B cell (primary cell): ENCODE results near the gene TSSK6. TPM values are rescaled to one million over a fixed set of nuclear protein-coding genes. Genes with fewer than 3 reads are reported as not detected.

Source experiments
- ATAC-seq: fragments of 200-7000 bp; cut with Tn5 transposase; one replicate; pipeline ENCODE4 v1.10.0; 2021; ENCODE audit warnings: low read depth, mild to moderate bottlenecking, moderate number of reproducible peaks, moderate library complexity
- CTCF ChIA-PET: fragments of 350-600 bp; sonication (Branson Sonifier 250); formaldehyde crosslinking; loops from one replicate; lab custom pipeline; 2021; ENCODE audit warnings: antibody characterized with exemption, inconsistent platforms; lab: Charles Lee
- POLR2A ChIA-PET: fragments of 350-600 bp; sonication (Branson Sonifier 250); formaldehyde crosslinking; loops from one replicate; lab custom pipeline; 2021; ENCODE audit warnings: antibody characterized with exemption; lab: Charles Lee
- DNase-seq: peaks from one replicate; pipeline ENCODE4 v3.0.0; 2013
- H2AFZ ChIP-seq: 2 replicates; pipeline ENCODE4 v1.6.1; 2012; ENCODE audit warnings: mild to moderate bottlenecking, low read depth, low read length; ENCODE audit not compliant: insufficient read depth, poor library complexity, severe bottlenecking
- H3K27ac ChIP-seq, 2 donors: 1 replicate in 1 of 2; 2 replicates in 1 of 2; pipeline ENCODE4 v1.5.1; 2012 to 2013; ENCODE audit warnings: low read length in 2 of 2, mild to moderate bottlenecking in 2 of 2, moderate library complexity in 1 of 2
- H3K27me3 ChIP-seq, 4 experiments: fragments of 200-600 bp in 1 of 4; sonication (generic) in 1 of 4; replicated peaks in 1 of 4; 1 replicate in 2 of 4; 2 replicates in 2 of 4; pipeline versions ENCODE4 v1.6.1 to v1.7.0; 2013 to 2016; ENCODE audit warnings: low read length in 3 of 4, mild to moderate bottlenecking in 2 of 4, mixed read lengths in 1 of 4, moderate library complexity in 1 of 4; ENCODE audit not compliant: insufficient read depth in 4 of 4, control insufficient read depth in 3 of 4; ENCODE audit errors: control extremely low read depth in 1 of 4
- H3K36me3 ChIP-seq, 2 experiments: replicated peaks in 1 of 2; 1 replicate in 1 of 2; 2 replicates in 1 of 2; pipeline versions ENCODE4 v1.6.1 to v1.7.1; 2013; ENCODE audit warnings: low read length in 1 of 2; ENCODE audit not compliant: insufficient read depth in 2 of 2, control insufficient read depth in 1 of 2; ENCODE audit errors: control extremely low read depth in 1 of 2, extremely low read depth in 1 of 2
- H3K4me1 ChIP-seq, 2 donors: fragments of 200-600 bp in 1 of 2; sonication (generic) in 1 of 2; 1 replicate in 1 of 2; 2 replicates in 1 of 2; pipeline versions ENCODE4 v1.5.1 to v1.6.1; 2013 to 2017; ENCODE audit warnings: low read length in 2 of 2; ENCODE audit not compliant: control insufficient read depth in 2 of 2, insufficient read depth in 2 of 2
- H3K4me2 ChIP-seq: replicated peaks from 2 replicates; pipeline ENCODE3; 2012; ENCODE audit warnings: mild to moderate bottlenecking, low read depth, low read length; ENCODE audit not compliant: poor library complexity, severe bottlenecking
- H3K4me3 ChIP-seq, 5 experiments: fragments of 200-600 bp in 1 of 5; sonication (generic) in 1 of 5; 1 replicate in 3 of 5; 2 replicates in 2 of 5; pipeline versions ENCODE4 v1.5.1 to v1.7.0; 2011 to 2016; ENCODE audit warnings: low read length in 4 of 5, mild to moderate bottlenecking in 4 of 5, low read depth in 2 of 5, control low read depth in 1 of 5, moderate library complexity in 1 of 5; ENCODE audit not compliant: insufficient read depth in 1 of 5; ENCODE audit errors: control extremely low read depth in 1 of 5, extremely low read depth in 1 of 5
- H3K79me2 ChIP-seq: fragments of 200-600 bp; sonication (generic); one replicate; pipeline ENCODE4 v1.6.0; 2016; ENCODE audit warnings: low read length; ENCODE audit not compliant: control insufficient read depth, insufficient read depth
- H3K9ac ChIP-seq: fragments of 200-600 bp; sonication (generic); 2 replicates; pipeline ENCODE4 v1.6.1; 2017; ENCODE audit warnings: mild to moderate bottlenecking, low read length, moderate library complexity
- H3K9me3 ChIP-seq, 3 donors: one replicate each; pipeline versions ENCODE4 v1.6.1 to v1.7.1; 2013; ENCODE audit warnings: low read length in 2 of 3; ENCODE audit not compliant: control insufficient read depth in 2 of 3, insufficient read depth in 1 of 3; ENCODE audit errors: control extremely low read depth in 1 of 3
- H4K20me1 ChIP-seq: 2 replicates; pipeline ENCODE4 v1.6.0; 2012; ENCODE audit warnings: mild to moderate bottlenecking, low read length; ENCODE audit not compliant: insufficient read depth, control insufficient read depth, poor library complexity, severe bottlenecking
- H3K27ac Mint-ChIP-seq: one replicate; pipeline ENCODE4 v1.8.0; 2021; ENCODE audit warnings: mixed read lengths
- H3K27me3 Mint-ChIP-seq: one replicate; pipeline ENCODE4 v1.8.0; 2021; ENCODE audit warnings: mixed read lengths
- H3K4me1 Mint-ChIP-seq: one replicate; pipeline ENCODE4 v1.8.0; 2021; ENCODE audit warnings: mixed read lengths
- H3K4me3 Mint-ChIP-seq: one replicate; pipeline ENCODE4 v1.8.0; 2021; ENCODE audit warnings: mixed read lengths
- H3K9me3 Mint-ChIP-seq: one replicate; pipeline ENCODE4 v1.8.0; 2022; ENCODE audit warnings: mixed read lengths; ENCODE audit not compliant: insufficient read depth
- CTCF ChIP-seq: fragments of 200-600 bp; IDR thresholded peaks from one replicate; pipeline ENCODE4 v1.8.0; 2022; ENCODE audit warnings: antibody characterized with exemption, mild to moderate bottlenecking
- EZH2 ChIP-seq: IDR thresholded peaks from 2 replicates; pipeline ENCODE4 v1.6.1; 2012; ENCODE audit warnings: borderline replicate concordance, low read depth, mild to moderate bottlenecking, moderate library complexity, low read length; ENCODE audit not compliant: insufficient read depth, poor library complexity, severe bottlenecking
- WGBS: methylation state at CpG from one replicate; pipeline ENCODE4 v1.1.5; 2013; ENCODE audit warnings: missing lambda C conversion rate; ENCODE audit not compliant: insufficient coverage; 5-methylcytosine and 5-hydroxymethylcytosine counted together
- intact Hi-C: fragments of 100-400 bp; cut with micrococcal nuclease; formaldehyde crosslinking; loops from one replicate; pipeline ENCODE4 v1.10.0; 2022
- polyA plus RNA-seq: library from polyadenylated mRNA; depleted of rRNA; stranded (reverse); fragments of >200 nt; gene quantifications from 2 replicates; pipeline ENCODE4 v1.2.3, GENCODE V29; 2012
- total RNA-seq, 2 donors: library from RNA; stranded (reverse); fragments of 120-200 nt in 1 of 2; gene quantifications; 1 replicate in 1 of 2; 2 replicates in 1 of 2; pipeline versions ENCODE4 v1.2.3 to v1.2.4, GENCODE V29; 2013 to 2022

TSSK6 gene
- total and polyA plus RNA-seq, 2 donors (not counting 1 experiment from before 2014, with no cell fraction given) = 8.9 to 9.6 TPM

GRCh38 chr19:19488875-19489690 lies 26.3 kb downstream of the TSSK6 start:
- Histone ChIP-seq H3K27ac (peak overlapping the region; percentile 79 to 81), H3K4me1 (peaks cover 37 to 53% of the 10 kb centered on the region in 2 donors), H3K36me3 (peaks cover 0 to 30% of the 10 kb centered on the region in 2 experiments), H3K79me2 (peaks cover 69% of the 10 kb centered on the region), H3K27me3 (no peaks in the 10 kb centered on the region), H3K4me2 (peak overlapping the region; percentile 64), H3K4me3 (peak overlapping the region in 1 of 5 experiments; percentile 32), H4K20me1 (peaks cover 7% of the 10 kb centered on the region), H2AFZ (peak overlapping the region; percentile 61), H3K9ac (peak overlapping the region; percentile 41), H3K9me3 (no peaks in the 10 kb centered on the region)
- TF ChIP-seq CTCF (no peak), EZH2 (no peak)
- H3K9me3 Mint-ChIP-seq = no peaks in the 10 kb centered on the region
- peaks cover 56% of the 10 kb centered on the region for H3K4me1 Mint-ChIP-seq
- 31% methylated on average over 6 of the region's 14 CpGs for WGBS
- intact Hi-C loops = loop anchor here (5.0 kb wide), 1 partner anchor 47 kb away; no protein-coding TSS in a partner anchor
- ATAC-seq (peak; percentile 63), DNase-seq (peak; percentile 90)
- no peaks in the 10 kb centered on the region for H3K27me3 Mint-ChIP-seq
- ChIA-PET POLR2A (interaction anchor here (0.6 to 3.0 kb wide), 8 partner anchors 29 to 193 kb away, joined by 3 to 13 read pairs (median 4); partner anchors contain the start of gene GATAD2A), CTCF (interaction anchor here (0.5 to 9.6 kb wide), 15 partner anchors 8 to 342 kb away, joined by 3 to 301 read pairs (median 12); partner anchors contain the start of genes GATAD2A and MEF2B)
- H3K27ac Mint-ChIP-seq = peak overlapping the region; percentile 98
- H3K4me3 Mint-ChIP-seq = peak overlapping the region; percentile 73
